Right lobe of liver (tissue), 6 donors: ENCODE measurements around the gene NPFFR1. TPM values are rescaled to one million over a fixed set of nuclear protein-coding genes. Genes with fewer than 3 reads are reported as not detected.

ENCODE experiments used
- ATAC-seq, 4 donors: fragments of 200-7000 bp; cut with Tn5 transposase; one replicate each; pipeline ENCODE4 v1.9.1; 2020; ENCODE audit warnings: mild to moderate bottlenecking in 4 of 4, moderate library complexity in 4 of 4
- DNase-seq, 3 donors: peaks; one replicate each; pipeline ENCODE4 v3.0.0-alpha.2; 2020
- H3K27ac ChIP-seq, 3 donors: fragments of 200-600 bp; one replicate each; pipeline ENCODE4 v1.8.0; 2022
- H3K27me3 ChIP-seq, 2 donors: fragments of 200-600 bp; one replicate each; pipeline ENCODE4 v1.8.0; 2022
- H3K36me3 ChIP-seq, 4 donors: fragments of 200-600 bp; sonication (generic) in 1 of 4; one replicate each; pipeline versions ENCODE4 v1.5.1 to v1.8.0; 2017 to 2022; ENCODE audit warnings: control low read depth in 1 of 4
- H3K4me1 ChIP-seq, 4 donors: fragments of 200-600 bp; sonication (generic) in 1 of 4; one replicate each; pipeline versions ENCODE4 v1.5.1 to v1.8.0; 2017 to 2022; ENCODE audit warnings: control low read depth in 1 of 4
- H3K4me3 ChIP-seq, 3 donors: fragments of 200-600 bp; one replicate each; pipeline ENCODE4 v1.8.0; 2022
- H3K9me3 ChIP-seq, 4 donors: fragments of 200-600 bp; sonication (generic) in 1 of 4; one replicate each; pipeline versions ENCODE4 v1.5.1 to v1.8.0; 2017 to 2022; ENCODE audit warnings: control low read depth in 1 of 4
- POLR2A ChIP-seq: fragments of 450-650 bp; IDR thresholded peaks from one replicate; pipeline ENCODE4 v1.6.1; 2017; ENCODE audit warnings: antibody characterized with exemption, mild to moderate bottlenecking
- WGBS: methylation state at CpG from one replicate; pipeline ENCODE4 v1.1.6; 2018; ENCODE audit warnings: low coverage, low lambda C conversion rate; ENCODE audit not compliant: insufficient coverage; ENCODE audit errors: missing lambda C conversion rate; 5-methylcytosine and 5-hydroxymethylcytosine counted together
- intact Hi-C, 2 donors: fragments of 100-400 bp; cut with DNase I; formaldehyde crosslinking; loops; one replicate each; pipeline versions ENCODE4 v1.11.2 to v1.14.1; 2022
- total RNA-seq, 6 experiments: library from RNA; depleted of rRNA in 2 of 6; stranded (reverse); fragments of >200 nt in 2 of 6; fragmentation: NEBNext Ultra II Directional in 3 of 6; extraction: Animal tissue kit (Norgen Biotek cat#: 25700) in 3 of 6; gene quantifications; one replicate each; pipeline versions ENCODE4 v1.1.0 to v1.2.4, GENCODE V29; 2016 to 2023
- TF ChIP-seq, protein P1 (sequence below), 4 donors: fragments of 200-600 bp in 3 of 4; fragments of 450-650 bp in 1 of 4; IDR thresholded peaks; one replicate each; pipeline versions ENCODE4 v1.5.1 to v1.8.0; 2016 to 2022; ENCODE audit warnings: antibody characterized with exemption in 4 of 4, mild to moderate bottlenecking in 2 of 4
- donor health status: DM: no; HTN: yes; CAD: no.
- donor health status: DM: no; HTN: no; CAD: no.
- donor health status: DM: no; HTN: no; CAD: no.
- donor health status: DM: no; HTN: yes; CAD: no.
- donor health status: DM: no; HTN: yes; CAD: no.

The NPFFR1 gene
- total RNA-seq, 6 experiments from 2014 or later = not detected

DNA sequence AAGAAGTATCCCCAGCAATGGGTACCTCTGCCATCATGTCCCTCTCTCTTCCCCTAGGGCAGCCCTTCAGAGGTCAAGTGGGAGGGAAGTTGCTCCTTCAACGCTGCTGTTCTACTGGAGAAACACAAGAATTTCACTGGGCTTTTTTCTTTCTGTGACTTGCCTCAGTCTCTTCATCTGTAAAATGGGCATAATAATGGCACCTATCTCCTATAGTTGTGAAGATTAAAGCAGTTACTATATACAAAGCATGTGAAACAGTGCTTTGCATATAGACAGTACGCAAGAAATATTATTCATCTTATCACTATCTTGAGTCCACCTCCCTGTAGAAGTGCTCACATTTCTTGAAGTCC, 1.6 kb upstream of the NPFFR1 start:
- ATAC-seq (no peak), DNase-seq (no peak)
- H3K27me3 ChIP-seq = peaks cover 8 to 12% of the 10 kb centered on the region in 2 donors
- TF ChIP-seq, protein P1, sequence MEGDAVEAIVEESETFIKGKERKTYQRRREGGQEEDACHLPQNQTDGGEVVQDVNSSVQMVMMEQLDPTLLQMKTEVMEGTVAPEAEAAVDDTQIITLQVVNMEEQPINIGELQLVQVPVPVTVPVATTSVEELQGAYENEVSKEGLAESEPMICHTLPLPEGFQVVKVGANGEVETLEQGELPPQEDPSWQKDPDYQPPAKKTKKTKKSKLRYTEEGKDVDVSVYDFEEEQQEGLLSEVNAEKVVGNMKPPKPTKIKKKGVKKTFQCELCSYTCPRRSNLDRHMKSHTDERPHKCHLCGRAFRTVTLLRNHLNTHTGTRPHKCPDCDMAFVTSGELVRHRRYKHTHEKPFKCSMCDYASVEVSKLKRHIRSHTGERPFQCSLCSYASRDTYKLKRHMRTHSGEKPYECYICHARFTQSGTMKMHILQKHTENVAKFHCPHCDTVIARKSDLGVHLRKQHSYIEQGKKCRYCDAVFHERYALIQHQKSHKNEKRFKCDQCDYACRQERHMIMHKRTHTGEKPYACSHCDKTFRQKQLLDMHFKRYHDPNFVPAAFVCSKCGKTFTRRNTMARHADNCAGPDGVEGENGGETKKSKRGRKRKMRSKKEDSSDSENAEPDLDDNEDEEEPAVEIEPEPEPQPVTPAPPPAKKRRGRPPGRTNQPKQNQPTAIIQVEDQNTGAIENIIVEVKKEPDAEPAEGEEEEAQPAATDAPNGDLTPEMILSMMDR (IDR thresholded peaks at IDR 0.05) = no peak
- no peak for TF ChIP-seq POLR2A
- H3K36me3 ChIP-seq = no peaks in the 10 kb centered on the region
- intact Hi-C loops = no loop called here
- H3K4me3 ChIP-seq = no peak overlapping the region
- H3K27ac ChIP-seq = no peak overlapping the region
- H3K4me1 ChIP-seq = peaks cover 0 to 5% (median 0%) of the 10 kb centered on the region in 4 donors
- 85% methylated on average over 2 of the region's 2 CpGs for WGBS
- no peaks in the 10 kb centered on the region for H3K9me3 ChIP-seq

DNA sequence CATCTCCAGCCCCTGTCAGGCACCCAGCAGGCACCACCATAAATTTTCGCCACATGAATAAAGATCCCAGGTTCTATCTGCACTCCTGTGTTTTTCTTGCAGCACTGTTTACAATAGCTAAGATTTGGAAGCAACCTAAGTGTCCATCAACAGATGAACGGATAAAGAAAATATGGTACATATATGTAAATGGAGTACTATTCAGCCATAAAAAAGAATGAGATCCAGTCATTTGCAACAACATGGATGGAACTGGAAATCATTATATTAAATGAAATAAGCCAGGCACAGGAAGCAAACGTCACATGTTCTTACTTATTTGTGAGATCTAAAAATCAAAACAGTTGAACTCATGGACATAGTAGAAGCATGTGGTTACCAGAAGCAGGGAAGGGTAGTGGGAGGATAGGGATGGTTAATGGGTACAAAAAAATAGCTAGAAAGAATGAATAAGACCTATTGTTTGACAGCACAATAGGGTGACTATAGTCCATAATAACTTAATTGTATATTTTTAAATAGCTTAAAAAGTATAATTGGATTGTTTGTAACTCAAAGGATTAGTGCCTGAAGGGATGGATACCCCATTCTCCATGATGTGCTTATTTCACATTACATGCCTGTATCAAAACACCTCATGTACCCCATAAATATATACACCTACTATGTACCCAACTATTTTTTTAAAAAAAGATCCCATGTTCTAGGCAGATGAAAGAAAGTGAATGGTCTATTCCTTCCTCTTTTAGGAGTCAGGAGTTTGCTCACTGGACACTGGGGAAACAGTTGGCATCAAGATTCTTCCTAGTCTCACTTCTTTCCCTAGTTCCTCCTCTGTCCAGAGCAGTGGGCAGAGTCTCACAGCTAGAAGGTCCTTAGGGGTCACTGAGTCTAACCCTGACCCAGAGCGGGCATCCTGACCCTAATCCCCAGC, 1.0 kb upstream of the NPFFR1 start:
- no peaks in the 10 kb centered on the region for H3K36me3 ChIP-seq
- WGBS = 52% methylated on average over 4 of the region's 4 CpGs
- H3K4me1 ChIP-seq = peaks cover 0 to 5% (median 0%) of the 10 kb centered on the region in 4 donors
- no peak for ATAC-seq
- no peak for DNase-seq
- H3K4me3 ChIP-seq = no peak overlapping the region
- H3K27me3 ChIP-seq = peaks cover 8 to 12% of the 10 kb centered on the region in 2 donors
- TF ChIP-seq, protein P1 (IDR thresholded peaks at IDR 0.05) = no peak
- TF ChIP-seq POLR2A = no peak
- no peak overlapping the region for H3K27ac ChIP-seq
- no peaks in the 10 kb centered on the region for H3K9me3 ChIP-seq
- intact Hi-C loops = no loop called here

DNA sequence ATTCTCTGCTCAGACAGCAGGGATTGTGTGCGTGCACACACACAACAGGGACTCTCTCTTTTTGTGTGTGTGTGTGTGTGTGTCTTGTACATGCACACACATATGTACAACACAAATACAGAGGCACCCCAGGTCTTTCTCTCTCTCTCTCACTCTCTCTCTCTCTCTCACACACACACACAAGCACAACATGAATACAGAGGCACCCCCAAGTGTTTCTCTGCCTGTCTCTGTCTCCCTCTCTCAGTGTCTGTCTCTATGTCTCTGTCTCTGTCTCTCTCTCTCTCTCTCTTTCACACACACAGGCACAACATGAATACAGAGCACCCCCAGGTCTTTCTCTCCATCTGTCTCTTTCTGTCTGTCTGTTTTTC, 746 bp downstream of the NPFFR1 start:
- WGBS = no CpG with 5 or more reads among the region's 1 CpG
- no peak for ATAC-seq
- H3K4me3 ChIP-seq = no peak overlapping the region

DNA sequence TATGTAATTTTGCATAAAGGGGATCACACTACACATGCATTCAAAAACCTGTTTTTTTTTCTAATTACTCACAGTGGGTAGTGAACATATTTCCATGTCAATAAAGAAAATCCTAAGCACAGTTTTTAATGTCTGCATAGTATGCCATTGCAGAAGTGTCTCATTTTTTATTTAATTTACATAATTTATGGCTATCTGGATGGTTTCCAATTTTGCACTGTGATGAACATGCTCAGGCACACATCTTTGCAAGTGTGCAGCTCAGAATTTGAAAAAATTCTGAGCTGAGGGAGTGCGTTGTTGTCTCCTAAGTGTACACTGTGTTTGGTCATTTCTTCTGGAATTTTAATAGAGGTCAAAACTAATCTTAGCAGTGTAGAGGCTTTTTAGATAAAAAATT, 2.2 kb downstream of the NPFFR1 start:
- TF ChIP-seq POLR2A = no peak
- TF ChIP-seq, protein P1 (IDR thresholded peaks at IDR 0.05) = no peak
- peaks cover 0 to 5% (median 0%) of the 10 kb centered on the region in 4 donors for H3K4me1 ChIP-seq
- ATAC-seq = no peak
- DNase-seq = no peak
- intact Hi-C loops = no loop called here
- H3K27ac ChIP-seq = no peak overlapping the region
- no peak overlapping the region for H3K4me3 ChIP-seq
- WGBS = 67% methylated on average over 1 of the region's 1 CpG
- H3K36me3 ChIP-seq = no peaks in the 10 kb centered on the region
- no peaks in the 10 kb centered on the region for H3K9me3 ChIP-seq
- H3K27me3 ChIP-seq = peaks cover 8 to 12% of the 10 kb centered on the region in 2 donors

More for the DNA sequence above, 746 bp downstream of the NPFFR1 start:
- Histone ChIP-seq H3K36me3 (no peaks in the 10 kb centered on the region), H3K27ac (no peak overlapping the region), H3K9me3 (no peaks in the 10 kb centered on the region), H3K4me1 (peaks cover 0 to 5% (median 0%) of the 10 kb centered on the region in 4 donors), H3K27me3 (peaks cover 8 to 12% of the 10 kb centered on the region in 2 donors)
- DNase-seq = no peak
- TF ChIP-seq, protein P1 (IDR thresholded peaks at IDR 0.05) = no peak
- TF ChIP-seq POLR2A = no peak
- intact Hi-C loops = no loop called here
